Stimulated activated naive CD8-positive, alpha-beta T cell treated with anti-CD3 and anti-CD28 coated beads, Interleukin-15, Interleukin-2, amounts not matched to agents 100 ng/mL and 50 ng/mL, for 24 hours (primary cell): Measurements from ENCODE around the gene SLC15A3.

Experiments
- H3K27ac Mint-ChIP-seq: one replicate; pipeline ENCODE4 v1.8.0; 2021; ENCODE audit warnings: mild to moderate bottlenecking, mixed read lengths
- H3K27me3 Mint-ChIP-seq: one replicate; pipeline ENCODE4 v1.8.0; 2021; ENCODE audit warnings: mixed read lengths
- H3K36me3 Mint-ChIP-seq: one replicate; pipeline ENCODE4 v1.8.0; 2021; ENCODE audit warnings: low read depth, mixed read lengths
- H3K4me1 Mint-ChIP-seq: one replicate; pipeline ENCODE4 v1.8.0; 2021; ENCODE audit warnings: low read depth, mixed read lengths
- H3K4me3 Mint-ChIP-seq: one replicate; pipeline ENCODE4 v1.8.0; 2021; ENCODE audit warnings: mild to moderate bottlenecking, mixed read lengths
- H3K9me3 Mint-ChIP-seq: one replicate; pipeline ENCODE4 v1.8.0; 2021; ENCODE audit warnings: mixed read lengths

Gene SLC15A3

GRCh38 chr11:60895687-60896086 lies 56.3 kb downstream of the SLC15A3 start:
- no peak overlapping the region for H3K27ac Mint-ChIP-seq
- no peaks in the 10 kb centered on the region for H3K4me1 Mint-ChIP-seq
- H3K4me3 Mint-ChIP-seq = no peak overlapping the region
- no peaks in the 10 kb centered on the region for H3K9me3 Mint-ChIP-seq
- peaks cover 82% of the 10 kb centered on the region for H3K36me3 Mint-ChIP-seq
- H3K27me3 Mint-ChIP-seq = no peaks in the 10 kb centered on the region

GRCh38 chr11:60891103-60891741 lies 60.8 kb downstream of the SLC15A3 start:
- Mint-ChIP-seq H3K27ac (no peak overlapping the region), H3K36me3 (peaks cover 64% of the 10 kb centered on the region), H3K4me1 (no peaks in the 10 kb centered on the region), H3K27me3 (no peaks in the 10 kb centered on the region), H3K9me3 (no peaks in the 10 kb centered on the region), H3K4me3 (no peak overlapping the region)

GRCh38 chr11:60890696-60891095 lies 61.3 kb downstream of the SLC15A3 start:
- H3K36me3 Mint-ChIP-seq = peaks cover 61% of the 10 kb centered on the region
- no peak overlapping the region for H3K27ac Mint-ChIP-seq
- H3K9me3 Mint-ChIP-seq = no peaks in the 10 kb centered on the region
- H3K27me3 Mint-ChIP-seq = no peaks in the 10 kb centered on the region
- H3K4me1 Mint-ChIP-seq = no peaks in the 10 kb centered on the region
- H3K4me3 Mint-ChIP-seq = no peak overlapping the region

GRCh38 chr11:60889869-60890311 lies 62.1 kb downstream of the SLC15A3 start:
- Mint-ChIP-seq H3K9me3 (no peaks in the 10 kb centered on the region), H3K4me3 (no peak overlapping the region), H3K27me3 (no peaks in the 10 kb centered on the region), H3K36me3 (peaks cover 60% of the 10 kb centered on the region), H3K4me1 (no peaks in the 10 kb centered on the region), H3K27ac (no peak overlapping the region)

- Mint-ChIP-seq H3K27me3 (no peaks in the 10 kb centered on the region), H3K27ac (no peak overlapping the region), H3K4me1 (no peaks in the 10 kb centered on the region), H3K4me3 (no peak overlapping the region), H3K36me3 (peaks cover 61% of the 10 kb centered on the region), H3K9me3 (no peaks in the 10 kb centered on the region)
These were observed 64.4 kb downstream of the SLC15A3 start for GRCh38 chr11:60887556-60887955.
